WTC11 (cell line): ENCODE measurements around the gene SYNGR2. TPM values are rescaled to one million over a fixed set of nuclear protein-coding genes. Genes with fewer than 3 reads are reported as not detected.

Experiments
- ATAC-seq: fragments of 200-7000 bp; cut with Tn5 transposase; 2 replicates; pipeline ENCODE4 v1.10.0; 2021; ENCODE audit warnings: mild to moderate bottlenecking, moderate library complexity
- CTCF ChIA-PET: fragments of 300-600 bp; sonication (Branson Sonifier 250); formaldehyde crosslinking; loops from one replicate; lab custom pipeline; 2021; ENCODE audit warnings: antibody characterized with exemption; lab: Charles Lee
- POLR2A ChIA-PET: fragments of 350-600 bp; sonication (Branson Sonifier 250); formaldehyde crosslinking; loops from one replicate; lab custom pipeline; 2021; ENCODE audit warnings: antibody characterized with exemption; lab: Charles Lee
- DNase-seq: peaks from one replicate; pipeline ENCODE4 v3.0.0; 2021; ENCODE audit warnings: low spot score
- H3K27ac Mint-ChIP-seq: 2 replicates; pipeline ENCODE4 v1.8.0; 2021; ENCODE audit warnings: mixed read lengths
- H3K27me3 Mint-ChIP-seq: 2 replicates; pipeline ENCODE4 v1.8.0; 2021; ENCODE audit warnings: low read depth, mild to moderate bottlenecking, moderate library complexity, mixed read lengths
- H3K36me3 Mint-ChIP-seq: 2 replicates; pipeline ENCODE4 v1.8.0; 2021; ENCODE audit warnings: mixed read lengths
- H3K4me1 Mint-ChIP-seq: 2 replicates; pipeline ENCODE4 v1.8.0; 2022; ENCODE audit warnings: mixed read lengths
- H3K4me3 Mint-ChIP-seq: 2 replicates; pipeline ENCODE4 v1.8.0; 2021; ENCODE audit warnings: mild to moderate bottlenecking, moderate library complexity, mixed read lengths
- H3K9me3 Mint-ChIP-seq: 2 replicates; pipeline ENCODE4 v1.8.0; 2021; ENCODE audit warnings: mixed read lengths
- FOXK1 ChIP-seq: sonication (generic); formaldehyde crosslinking; IDR thresholded peaks from 2 replicates; pipeline ENCODE4 v1.8.0; 2022; ENCODE audit warnings: mild to moderate bottlenecking, moderate library complexity, missing genetic modification reagents
- GABPB1 ChIP-seq: sonication (generic); formaldehyde crosslinking; IDR thresholded peaks from 2 replicates; pipeline ENCODE4 v1.8.1; 2023; ENCODE audit warnings: mild to moderate bottlenecking, missing genetic modification reagents
- HMGA2 ChIP-seq: fragments of 250-450 bp; sonication (Bioruptor Pico); IDR thresholded peaks from 2 replicates; pipeline ENCODE4 v1.4.0; 2021; ENCODE audit warnings: mild to moderate bottlenecking, moderate library complexity
- JUN ChIP-seq: sonication (generic); formaldehyde crosslinking; IDR thresholded peaks from 2 replicates; pipeline ENCODE4 v1.8.0; 2023; ENCODE audit warnings: mild to moderate bottlenecking, missing genetic modification reagents
- NFATC4 ChIP-seq: fragments of 250-450 bp; sonication (Bioruptor Pico); IDR thresholded peaks from 2 replicates; pipeline ENCODE4 v1.9.0; 2021; ENCODE audit warnings: mild to moderate bottlenecking
- NR2C2 ChIP-seq: sonication (generic); formaldehyde crosslinking; IDR thresholded peaks from 2 replicates; pipeline ENCODE4 v1.8.0; 2022; ENCODE audit warnings: mild to moderate bottlenecking, missing genetic modification reagents
- RELA ChIP-seq: sonication (generic); formaldehyde crosslinking; IDR thresholded peaks from 2 replicates; pipeline ENCODE4 v1.8.1; 2022; ENCODE audit warnings: missing genetic modification reagents, mild to moderate bottlenecking, borderline replicate concordance
- SMAD3 ChIP-seq: sonication (generic); formaldehyde crosslinking; IDR thresholded peaks from 2 replicates; pipeline ENCODE4 v1.8.0; 2022; ENCODE audit warnings: missing genetic modification reagents, mild to moderate bottlenecking, borderline replicate concordance
- SP1 ChIP-seq: sonication (generic); formaldehyde crosslinking; conservative IDR thresholded peaks from 2 replicates; pipeline ENCODE4 v1.8.1; 2022; ENCODE audit warnings: missing genetic modification reagents
- TEAD4 ChIP-seq: sonication (generic); formaldehyde crosslinking; IDR thresholded peaks from 2 replicates; pipeline ENCODE4 v1.8.0; 2022; ENCODE audit warnings: mild to moderate bottlenecking, missing genetic modification reagents
- ZNF138 ChIP-seq: sonication (generic); formaldehyde crosslinking; conservative IDR thresholded peaks from 2 replicates; pipeline ENCODE4 v1.8.1; 2022; ENCODE audit warnings: mild to moderate bottlenecking, moderate library complexity, missing genetic modification reagents
- ZNF219 ChIP-seq: sonication (generic); formaldehyde crosslinking; IDR thresholded peaks from 2 replicates; pipeline ENCODE4 v1.8.0; 2023; ENCODE audit warnings: missing genetic modification reagents, mild to moderate bottlenecking, borderline replicate concordance
- ZNF396 ChIP-seq: fragments of 250-450 bp; sonication (Bioruptor Pico); IDR thresholded peaks from 2 replicates; pipeline ENCODE4 v1.8.0; 2021; ENCODE audit warnings: mild to moderate bottlenecking, moderate library complexity, borderline replicate concordance
- ZNF423 ChIP-seq: fragments of 250-450 bp; sonication (Bioruptor Pico); IDR thresholded peaks from 2 replicates; pipeline ENCODE4 v2.1.2; 2022; ENCODE audit warnings: mild to moderate bottlenecking, moderate library complexity
- ZNF671 ChIP-seq: fragments of 250-450 bp; sonication (Bioruptor Pico); IDR thresholded peaks from 2 replicates; pipeline ENCODE4 v1.8.0; 2021; ENCODE audit warnings: mild to moderate bottlenecking
- total RNA-seq: library from RNA; stranded (reverse); gene quantifications from 3 replicates; pipeline ENCODE4 v1.2.3, GENCODE V29; 2021
- TF ChIP-seq, protein P1 (sequence below): sonication (generic); formaldehyde crosslinking; IDR thresholded peaks from 2 replicates; pipeline ENCODE4 v1.8.1; 2022; ENCODE audit warnings: missing genetic modification reagents, borderline replicate concordance
- TF ChIP-seq, protein P2 (sequence below): sonication (generic); formaldehyde crosslinking; IDR thresholded peaks from 2 replicates; pipeline ENCODE4 v1.8.0; 2022; ENCODE audit warnings: mild to moderate bottlenecking, missing genetic modification reagents
- TF ChIP-seq, protein P3 (sequence below): fragments of 250-450 bp; sonication (Bioruptor Pico); IDR thresholded peaks from 2 replicates; pipeline ENCODE4 v1.9.0; 2021; ENCODE audit warnings: moderate library complexity, mild to moderate bottlenecking, inconsistent platforms, borderline replicate concordance
- TF ChIP-seq, protein P4 (sequence below): sonication (generic); formaldehyde crosslinking; IDR thresholded peaks from 2 replicates; pipeline ENCODE4 v1.8.1; 2022; ENCODE audit warnings: mild to moderate bottlenecking, missing genetic modification reagents, moderate library complexity, borderline replicate concordance
- TF ChIP-seq, protein P5 (sequence below): sonication (generic); formaldehyde crosslinking; IDR thresholded peaks from 2 replicates; pipeline ENCODE4 v1.8.1; 2023; ENCODE audit warnings: mild to moderate bottlenecking, missing genetic modification reagents
- TF ChIP-seq, protein P6 (sequence below): sonication (generic); formaldehyde crosslinking; conservative IDR thresholded peaks from 2 replicates; pipeline ENCODE4 v1.8.1; 2023; ENCODE audit warnings: mild to moderate bottlenecking, low read depth, missing genetic modification reagents, moderate library complexity
- TF ChIP-seq, protein P7 (sequence below): sonication (generic); formaldehyde crosslinking; IDR thresholded peaks from 2 replicates; pipeline ENCODE4 v1.8.1; 2023; ENCODE audit warnings: mild to moderate bottlenecking, missing genetic modification reagents, moderate library complexity
- TF ChIP-seq, protein P8 (sequence below): sonication (generic); formaldehyde crosslinking; IDR thresholded peaks from 2 replicates; pipeline ENCODE4 v1.8.1; 2023; ENCODE audit warnings: mild to moderate bottlenecking, moderate library complexity, missing genetic modification reagents
- TF ChIP-seq, protein P9 (sequence below): sonication (generic); formaldehyde crosslinking; IDR thresholded peaks from 2 replicates; pipeline ENCODE4 v1.8.0; 2023; ENCODE audit warnings: missing genetic modification reagents

The SYNGR2 gene
- total RNA-seq, 1 experiment from 2014 or later, result 47.7 TPM

DNA sequence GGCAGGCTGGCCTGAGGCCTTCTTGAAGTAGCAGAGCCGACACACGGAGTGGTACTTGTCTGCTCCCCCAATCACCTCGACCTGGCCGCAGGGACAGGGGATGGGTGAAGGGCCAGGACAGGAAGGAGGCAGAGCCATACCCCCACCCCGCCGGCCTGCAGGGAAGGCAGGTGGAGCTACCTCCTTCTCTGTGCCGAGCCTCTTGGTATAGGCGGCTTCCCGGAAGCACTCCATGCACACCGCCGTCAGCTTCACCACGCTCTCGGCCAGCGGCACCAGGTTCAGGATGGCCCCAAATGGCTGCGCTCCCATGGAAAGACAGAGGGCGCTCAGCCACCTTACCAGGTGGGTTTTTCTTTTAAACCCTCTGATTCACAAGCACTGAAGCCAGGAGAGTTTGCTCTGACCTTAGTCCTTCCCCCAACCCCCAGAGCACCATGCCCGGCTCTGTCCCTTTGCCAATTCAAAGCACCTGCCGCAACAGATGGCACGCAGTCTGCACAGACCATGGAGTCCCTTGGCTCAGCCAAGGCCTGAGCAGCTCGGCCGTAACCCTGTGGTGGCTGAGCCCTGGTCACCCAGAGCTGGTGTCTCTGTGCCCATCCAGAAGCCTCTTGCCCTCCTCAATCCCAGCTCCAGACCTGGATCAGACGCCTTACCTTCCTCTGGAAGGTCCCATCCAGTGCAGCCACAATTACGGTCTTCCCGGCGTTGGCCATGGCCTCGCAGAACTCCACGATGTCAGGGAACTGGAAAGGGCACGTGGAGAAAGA lies 6.7 kb downstream of the SYNGR2 start (continued):
- TF ChIP-seq NR2C2 (CRISPR knock-in tag), result no peak
- TF ChIP-seq, protein P1, sequence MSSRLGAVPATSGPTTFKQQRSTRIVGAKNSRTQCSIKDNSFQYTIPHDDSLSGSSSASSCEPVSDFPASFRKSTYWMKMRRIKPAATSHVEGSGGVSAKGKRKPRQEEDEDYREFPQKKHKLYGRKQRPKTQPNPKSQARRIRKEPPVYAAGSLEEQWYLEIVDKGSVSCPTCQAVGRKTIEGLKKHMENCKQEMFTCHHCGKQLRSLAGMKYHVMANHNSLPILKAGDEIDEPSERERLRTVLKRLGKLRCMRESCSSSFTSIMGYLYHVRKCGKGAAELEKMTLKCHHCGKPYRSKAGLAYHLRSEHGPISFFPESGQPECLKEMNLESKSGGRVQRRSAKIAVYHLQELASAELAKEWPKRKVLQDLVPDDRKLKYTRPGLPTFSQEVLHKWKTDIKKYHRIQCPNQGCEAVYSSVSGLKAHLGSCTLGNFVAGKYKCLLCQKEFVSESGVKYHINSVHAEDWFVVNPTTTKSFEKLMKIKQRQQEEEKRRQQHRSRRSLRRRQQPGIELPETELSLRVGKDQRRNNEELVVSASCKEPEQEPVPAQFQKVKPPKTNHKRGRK, result no peak
- TF ChIP-seq HMGA2, result no peak
- no peak for TF ChIP-seq ZNF396 (CRISPR knock-in tag)
- TF ChIP-seq TEAD4 (CRISPR knock-in tag), result no peak
- TF ChIP-seq, all 79 proteins: peak for 1

DNA sequence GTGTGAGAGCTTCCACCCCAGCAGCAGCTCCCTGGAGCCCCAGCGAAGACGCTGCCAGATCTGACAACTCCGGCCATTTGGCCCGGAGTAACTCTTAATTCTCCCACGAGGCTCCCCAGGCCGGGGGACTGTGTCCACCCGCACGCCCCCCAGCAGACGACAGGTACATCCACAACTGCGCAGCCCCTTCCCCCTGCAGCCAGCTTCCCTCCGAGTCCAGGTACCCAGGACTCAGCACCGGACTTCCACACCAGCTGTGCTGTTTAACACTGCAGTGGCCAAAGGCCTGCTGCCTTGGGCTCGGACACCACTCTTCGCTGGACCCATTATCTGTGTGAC lies 7.2 kb downstream of the SYNGR2 start:
- Mint-ChIP-seq H3K27me3 (no peaks in the 10 kb centered on the region), H3K4me3 (no peak overlapping the region), H3K36me3 (peaks cover 54% of the 10 kb centered on the region), H3K4me1 (peaks cover 45% of the 10 kb centered on the region), H3K27ac (peak overlapping the region; percentile 68; the same call in 1 of the 2 replicates), H3K9me3 (no peaks in the 10 kb centered on the region)
- DNase-seq (no peak), ATAC-seq (no peak)
- ChIA-PET CTCF (interaction anchor here (0.7 to 6.4 kb wide), 21 partner anchors 9 to 246 kb away, joined by 3 to 85 read pairs (median 4); partner anchors contain the start of genes AFMID, BIRC5 and TK1), POLR2A (interaction anchor here (1.6 to 1.8 kb wide), 2 partner anchors 23 to 35 kb away, joined by 3 to 7 read pairs; no protein-coding TSS in a partner anchor)
- TF ChIP-seq, protein P2, sequence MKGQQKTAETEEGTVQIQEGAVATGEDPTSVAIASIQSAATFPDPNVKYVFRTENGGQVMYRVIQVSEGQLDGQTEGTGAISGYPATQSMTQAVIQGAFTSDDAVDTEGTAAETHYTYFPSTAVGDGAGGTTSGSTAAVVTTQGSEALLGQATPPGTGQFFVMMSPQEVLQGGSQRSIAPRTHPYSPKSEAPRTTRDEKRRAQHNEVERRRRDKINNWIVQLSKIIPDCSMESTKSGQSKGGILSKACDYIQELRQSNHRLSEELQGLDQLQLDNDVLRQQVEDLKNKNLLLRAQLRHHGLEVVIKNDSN (CRISPR knock-in tag), result no peak
- TF ChIP-seq ZNF219 (CRISPR knock-in tag), result no peak
- TF ChIP-seq GABPB1 (CRISPR knock-in tag), result no peak
- no peak for TF ChIP-seq ZNF138
- TF ChIP-seq SMAD3 (CRISPR knock-in tag), result no peak
- no peak for TF ChIP-seq SP1
- TF ChIP-seq, protein P3, sequence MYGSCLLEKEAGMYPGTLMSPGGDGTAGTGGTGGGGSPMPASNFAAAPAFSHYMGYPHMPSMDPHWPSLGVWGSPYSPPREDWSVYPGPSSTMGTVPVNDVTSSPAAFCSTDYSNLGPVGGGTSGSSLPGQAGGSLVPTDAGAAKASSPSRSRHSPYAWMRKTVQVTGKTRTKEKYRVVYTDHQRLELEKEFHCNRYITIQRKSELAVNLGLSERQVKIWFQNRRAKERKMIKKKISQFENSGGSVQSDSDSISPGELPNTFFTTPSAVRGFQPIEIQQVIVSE (CRISPR knock-in tag), result no peak
- no peak for TF ChIP-seq ZNF423 (CRISPR knock-in tag)
- TF ChIP-seq, protein P4, sequence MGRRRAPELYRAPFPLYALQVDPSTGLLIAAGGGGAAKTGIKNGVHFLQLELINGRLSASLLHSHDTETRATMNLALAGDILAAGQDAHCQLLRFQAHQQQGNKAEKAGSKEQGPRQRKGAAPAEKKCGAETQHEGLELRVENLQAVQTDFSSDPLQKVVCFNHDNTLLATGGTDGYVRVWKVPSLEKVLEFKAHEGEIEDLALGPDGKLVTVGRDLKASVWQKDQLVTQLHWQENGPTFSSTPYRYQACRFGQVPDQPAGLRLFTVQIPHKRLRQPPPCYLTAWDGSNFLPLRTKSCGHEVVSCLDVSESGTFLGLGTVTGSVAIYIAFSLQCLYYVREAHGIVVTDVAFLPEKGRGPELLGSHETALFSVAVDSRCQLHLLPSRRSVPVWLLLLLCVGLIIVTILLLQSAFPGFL (CRISPR knock-in tag), result no peak
- TF ChIP-seq, protein P5, sequence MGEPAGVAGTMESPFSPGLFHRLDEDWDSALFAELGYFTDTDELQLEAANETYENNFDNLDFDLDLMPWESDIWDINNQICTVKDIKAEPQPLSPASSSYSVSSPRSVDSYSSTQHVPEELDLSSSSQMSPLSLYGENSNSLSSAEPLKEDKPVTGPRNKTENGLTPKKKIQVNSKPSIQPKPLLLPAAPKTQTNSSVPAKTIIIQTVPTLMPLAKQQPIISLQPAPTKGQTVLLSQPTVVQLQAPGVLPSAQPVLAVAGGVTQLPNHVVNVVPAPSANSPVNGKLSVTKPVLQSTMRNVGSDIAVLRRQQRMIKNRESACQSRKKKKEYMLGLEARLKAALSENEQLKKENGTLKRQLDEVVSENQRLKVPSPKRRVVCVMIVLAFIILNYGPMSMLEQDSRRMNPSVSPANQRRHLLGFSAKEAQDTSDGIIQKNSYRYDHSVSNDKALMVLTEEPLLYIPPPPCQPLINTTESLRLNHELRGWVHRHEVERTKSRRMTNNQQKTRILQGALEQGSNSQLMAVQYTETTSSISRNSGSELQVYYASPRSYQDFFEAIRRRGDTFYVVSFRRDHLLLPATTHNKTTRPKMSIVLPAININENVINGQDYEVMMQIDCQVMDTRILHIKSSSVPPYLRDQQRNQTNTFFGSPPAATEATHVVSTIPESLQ (CRISPR knock-in tag), result no peak
- no peak for TF ChIP-seq ZNF671
- TF ChIP-seq, protein P6, sequence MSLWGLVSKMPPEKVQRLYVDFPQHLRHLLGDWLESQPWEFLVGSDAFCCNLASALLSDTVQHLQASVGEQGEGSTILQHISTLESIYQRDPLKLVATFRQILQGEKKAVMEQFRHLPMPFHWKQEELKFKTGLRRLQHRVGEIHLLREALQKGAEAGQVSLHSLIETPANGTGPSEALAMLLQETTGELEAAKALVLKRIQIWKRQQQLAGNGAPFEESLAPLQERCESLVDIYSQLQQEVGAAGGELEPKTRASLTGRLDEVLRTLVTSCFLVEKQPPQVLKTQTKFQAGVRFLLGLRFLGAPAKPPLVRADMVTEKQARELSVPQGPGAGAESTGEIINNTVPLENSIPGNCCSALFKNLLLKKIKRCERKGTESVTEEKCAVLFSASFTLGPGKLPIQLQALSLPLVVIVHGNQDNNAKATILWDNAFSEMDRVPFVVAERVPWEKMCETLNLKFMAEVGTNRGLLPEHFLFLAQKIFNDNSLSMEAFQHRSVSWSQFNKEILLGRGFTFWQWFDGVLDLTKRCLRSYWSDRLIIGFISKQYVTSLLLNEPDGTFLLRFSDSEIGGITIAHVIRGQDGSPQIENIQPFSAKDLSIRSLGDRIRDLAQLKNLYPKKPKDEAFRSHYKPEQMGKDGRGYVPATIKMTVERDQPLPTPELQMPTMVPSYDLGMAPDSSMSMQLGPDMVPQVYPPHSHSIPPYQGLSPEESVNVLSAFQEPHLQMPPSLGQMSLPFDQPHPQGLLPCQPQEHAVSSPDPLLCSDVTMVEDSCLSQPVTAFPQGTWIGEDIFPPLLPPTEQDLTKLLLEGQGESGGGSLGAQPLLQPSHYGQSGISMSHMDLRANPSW, result no peak
- no peak for TF ChIP-seq RELA (CRISPR knock-in tag)
- TF ChIP-seq, protein P7, sequence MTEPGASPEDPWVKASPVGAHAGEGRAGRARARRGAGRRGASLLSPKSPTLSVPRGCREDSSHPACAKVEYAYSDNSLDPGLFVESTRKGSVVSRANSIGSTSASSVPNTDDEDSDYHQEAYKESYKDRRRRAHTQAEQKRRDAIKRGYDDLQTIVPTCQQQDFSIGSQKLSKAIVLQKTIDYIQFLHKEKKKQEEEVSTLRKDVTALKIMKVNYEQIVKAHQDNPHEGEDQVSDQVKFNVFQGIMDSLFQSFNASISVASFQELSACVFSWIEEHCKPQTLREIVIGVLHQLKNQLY, result no peak
- TF ChIP-seq, protein P8, sequence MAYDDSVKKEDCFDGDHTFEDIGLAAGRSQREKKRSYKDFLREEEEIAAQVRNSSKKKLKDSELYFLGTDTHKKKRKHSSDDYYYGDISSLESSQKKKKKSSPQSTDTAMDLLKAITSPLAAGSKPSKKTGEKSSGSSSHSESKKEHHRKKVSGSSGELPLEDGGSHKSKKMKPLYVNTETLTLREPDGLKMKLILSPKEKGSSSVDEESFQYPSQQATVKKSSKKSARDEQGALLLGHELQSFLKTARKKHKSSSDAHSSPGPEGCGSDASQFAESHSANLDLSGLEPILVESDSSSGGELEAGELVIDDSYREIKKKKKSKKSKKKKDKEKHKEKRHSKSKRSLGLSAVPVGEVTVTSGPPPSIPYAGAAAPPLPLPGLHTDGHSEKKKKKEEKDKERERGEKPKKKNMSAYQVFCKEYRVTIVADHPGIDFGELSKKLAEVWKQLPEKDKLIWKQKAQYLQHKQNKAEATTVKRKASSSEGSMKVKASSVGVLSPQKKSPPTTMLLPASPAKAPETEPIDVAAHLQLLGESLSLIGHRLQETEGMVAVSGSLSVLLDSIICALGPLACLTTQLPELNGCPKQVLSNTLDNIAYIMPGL, result no peak
- no peak for TF ChIP-seq FOXK1
- no peak for TF ChIP-seq JUN
- TF ChIP-seq, protein P9, sequence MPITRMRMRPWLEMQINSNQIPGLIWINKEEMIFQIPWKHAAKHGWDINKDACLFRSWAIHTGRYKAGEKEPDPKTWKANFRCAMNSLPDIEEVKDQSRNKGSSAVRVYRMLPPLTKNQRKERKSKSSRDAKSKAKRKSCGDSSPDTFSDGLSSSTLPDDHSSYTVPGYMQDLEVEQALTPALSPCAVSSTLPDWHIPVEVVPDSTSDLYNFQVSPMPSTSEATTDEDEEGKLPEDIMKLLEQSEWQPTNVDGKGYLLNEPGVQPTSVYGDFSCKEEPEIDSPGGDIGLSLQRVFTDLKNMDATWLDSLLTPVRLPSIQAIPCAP (CRISPR knock-in tag), result no peak
- TF ChIP-seq NFATC4 (CRISPR knock-in tag), result no peak
